Vagina (tissue), 2 donors: Measurements from ENCODE around the gene NEDD4L. TPM values are rescaled to one million over a fixed set of nuclear protein-coding genes. Genes with fewer than 3 reads are reported as not detected.

ENCODE experiments used
- DNase-seq, 2 donors: peaks; one replicate each; pipeline ENCODE4 v3.0.0-alpha.2; 2017; ENCODE audit errors: extremely low spot score in 2 of 2
- H3K27ac ChIP-seq: fragments of 200-600 bp; sonication (generic); one replicate; pipeline ENCODE4 v1.5.1; 2019
- H3K27me3 ChIP-seq: fragments of 200-600 bp; sonication (generic); one replicate; pipeline ENCODE4 v1.5.1; 2019
- H3K36me3 ChIP-seq, 2 donors: fragments of 200-600 bp; sonication (generic); one replicate each; pipeline ENCODE4 v1.5.1; 2017 to 2019
- H3K4me1 ChIP-seq: fragments of 200-600 bp; sonication (generic); one replicate; pipeline ENCODE4 v1.5.1; 2019
- H3K4me3 ChIP-seq, 2 donors: fragments of 200-600 bp; sonication (generic); 1 replicate in 1 of 2; 2 replicates in 1 of 2; pipeline ENCODE4 v1.5.1; 2016 to 2019
- H3K9me3 ChIP-seq: fragments of 200-600 bp; sonication (generic); one replicate; pipeline ENCODE4 v1.5.1; 2019
- CTCF ChIP-seq, 3 experiments: fragments of 450-650 bp in 2 of 3; fragments of 200-600 bp in 1 of 3; sonication (generic) in 1 of 3; IDR thresholded peaks; one replicate each; pipeline ENCODE4 v1.5.1; 2017 to 2019; ENCODE audit warnings: antibody characterized with exemption in 3 of 3, mild to moderate bottlenecking in 2 of 3, moderate library complexity in 2 of 3
- POLR2A ChIP-seq, 2 donors: fragments of 450-650 bp; IDR thresholded peaks; one replicate each; pipeline ENCODE4 v1.6.1; 2017; ENCODE audit warnings: antibody characterized with exemption in 2 of 2, mild to moderate bottlenecking in 2 of 2, moderate library complexity in 2 of 2
- POLR2AphosphoS5 ChIP-seq, 2 donors: sonication (generic); formaldehyde crosslinking; IDR thresholded peaks; one replicate each; pipeline ENCODE4 v1.9.0; 2017; ENCODE audit warnings: antibody characterized with exemption in 2 of 2, mild to moderate bottlenecking in 2 of 2, low read depth in 1 of 2; ENCODE audit not compliant: insufficient read depth in 1 of 2
- intact Hi-C: fragments of 100-400 bp; cut with DNase I; formaldehyde crosslinking; loops from one replicate; pipeline ENCODE4 v1.15.1; 2023
- total RNA-seq: library from RNA; depleted of rRNA; stranded (reverse); fragments of >200 nt; gene quantifications from one replicate; pipeline ENCODE4 v1.2.3, GENCODE V29; 2016

NEDD4L gene
- total RNA-seq, 1 donor from 2014 or later, result 42.2 TPM

DNA sequence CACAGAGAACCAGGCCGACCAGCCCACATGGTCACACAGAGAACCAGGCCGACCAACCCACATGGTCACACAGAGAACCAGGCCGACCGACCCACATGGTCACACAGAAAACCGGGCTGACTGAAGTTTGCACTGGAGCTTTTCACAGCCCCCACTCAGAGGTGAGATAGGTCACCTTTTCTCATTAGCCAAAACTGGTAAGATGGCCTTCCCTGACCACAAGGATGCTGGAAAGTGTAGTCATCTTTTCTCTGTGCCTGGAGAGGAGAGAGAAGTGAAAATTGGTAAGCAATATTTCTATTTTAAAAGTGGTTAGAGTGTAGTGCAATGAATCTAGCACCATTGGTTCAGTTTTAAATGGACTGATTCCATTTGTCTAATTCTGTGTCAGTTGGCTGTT, 247.1 kb downstream of the NEDD4L start:
- H3K9me3 ChIP-seq, result no peaks in the 10 kb centered on the region
- H3K27me3 ChIP-seq, result no peaks in the 10 kb centered on the region
- no peak for TF ChIP-seq POLR2AphosphoS5 (IDR thresholded peaks at IDR 0.05; ENCODE audit: insufficient read depth in 1 of 2, low read depth in 1 of 2)
- no peak for TF ChIP-seq POLR2A (IDR thresholded peaks at IDR 0.05)
- TF ChIP-seq CTCF (IDR thresholded peaks at IDR 0.05), result no peak
- intact Hi-C loops, result no loop called here
- no peak overlapping the region for H3K4me3 ChIP-seq
- peaks cover 16% of the 10 kb centered on the region for H3K4me1 ChIP-seq
- no peak overlapping the region for H3K27ac ChIP-seq
- H3K36me3 ChIP-seq, result no peaks in the 10 kb centered on the region
- no peak for DNase-seq

- Histone ChIP-seq H3K4me1 (peaks cover 16% of the 10 kb centered on the region), H3K4me3 (no peak overlapping the region), H3K27ac (no peak overlapping the region), H3K9me3 (no peaks in the 10 kb centered on the region), H3K36me3 (no peaks in the 10 kb centered on the region), H3K27me3 (no peaks in the 10 kb centered on the region)
- no peak for TF ChIP-seq POLR2A (IDR thresholded peaks at IDR 0.05)
- TF ChIP-seq CTCF (IDR thresholded peaks at IDR 0.05), result no peak
- no peak for TF ChIP-seq POLR2AphosphoS5 (IDR thresholded peaks at IDR 0.05; ENCODE audit: insufficient read depth in 1 of 2, low read depth in 1 of 2)
- intact Hi-C loops, result no loop called here
- DNase-seq, result no peak
Observed at GRCh38 chr18:58292638-58293037, 248.6 kb downstream of the NEDD4L start.

GRCh38 chr18:58297198-58297597, 253.2 kb downstream of the NEDD4L start:
- peaks cover 12% of the 10 kb centered on the region for H3K4me1 ChIP-seq
- DNase-seq, result no peak
- no peak overlapping the region for H3K4me3 ChIP-seq
- TF ChIP-seq POLR2A (IDR thresholded peaks at IDR 0.05) (no peak), CTCF (IDR thresholded peaks at IDR 0.05) (no peak), POLR2AphosphoS5 (IDR thresholded peaks at IDR 0.05; ENCODE audit: insufficient read depth in 1 of 2, low read depth in 1 of 2) (no peak)
- H3K27me3 ChIP-seq, result no peaks in the 10 kb centered on the region
- no peaks in the 10 kb centered on the region for H3K36me3 ChIP-seq
- H3K27ac ChIP-seq, result no peak overlapping the region
- no peaks in the 10 kb centered on the region for H3K9me3 ChIP-seq
- intact Hi-C loops, result no loop called here

GRCh38 chr18:58298251-58299134, 254.5 kb downstream of the NEDD4L start:
- no peak for DNase-seq
- Histone ChIP-seq H3K27ac (no peak overlapping the region), H3K9me3 (no peaks in the 10 kb centered on the region), H3K4me3 (no peak overlapping the region), H3K27me3 (no peaks in the 10 kb centered on the region), H3K4me1 (peaks cover 12% of the 10 kb centered on the region), H3K36me3 (no peaks in the 10 kb centered on the region)
- TF ChIP-seq POLR2A (IDR thresholded peaks at IDR 0.05) (no peak), CTCF (IDR thresholded peaks at IDR 0.05) (no peak), POLR2AphosphoS5 (IDR thresholded peaks at IDR 0.05; ENCODE audit: insufficient read depth in 1 of 2, low read depth in 1 of 2) (no peak)
- intact Hi-C loops, result no loop called here

- no peak for TF ChIP-seq CTCF (IDR thresholded peaks at IDR 0.05)
- no peak for TF ChIP-seq POLR2A (IDR thresholded peaks at IDR 0.05)
- no peak for TF ChIP-seq POLR2AphosphoS5 (IDR thresholded peaks at IDR 0.05; ENCODE audit: insufficient read depth in 1 of 2, low read depth in 1 of 2)
- Histone ChIP-seq H3K36me3 (no peaks in the 10 kb centered on the region), H3K9me3 (no peaks in the 10 kb centered on the region), H3K27ac (no peak overlapping the region), H3K4me1 (peaks cover 12% of the 10 kb centered on the region), H3K4me3 (no peak overlapping the region), H3K27me3 (no peaks in the 10 kb centered on the region)
- intact Hi-C loops, result no loop called here
- no peak for DNase-seq
Observed at GRCh38 chr18:58299135-58299473, 255.1 kb downstream of the NEDD4L start.
